ENCODE measurements around the gene PSMB8. TPM values are rescaled to one million over a fixed set of nuclear protein-coding genes. Genes with fewer than 3 reads are reported as not detected.
"Not testable (repeated sequence)": the region's sequence is repeated elsewhere in the genome, so short reads cannot be mapped to it uniquely, and the experiment has no call there.

The PSMB8 gene
- total RNA-seq, 2 donors from 2014 or later: 9.9 to 24.1 TPM

DNA sequence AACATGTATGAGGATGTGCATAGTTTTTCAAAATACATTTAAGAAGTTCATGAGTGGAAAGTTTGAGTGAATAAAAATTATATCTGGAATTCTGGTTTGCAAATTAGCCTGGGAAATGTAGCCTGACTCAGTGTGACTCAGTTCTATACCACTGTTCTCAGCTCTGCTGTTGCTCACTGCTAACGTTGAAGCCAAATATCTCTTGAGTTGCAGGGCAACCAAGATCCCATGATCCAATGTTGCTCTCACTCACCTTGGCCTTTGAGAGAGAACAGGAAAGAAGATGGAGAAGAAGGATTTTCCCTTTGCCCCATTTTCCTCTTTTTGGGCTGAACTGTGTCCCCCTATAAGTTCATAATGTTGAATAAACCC lies 39.0 kb upstream of the PSMB8 start:
- TF ChIP-seq, protein P1, sequence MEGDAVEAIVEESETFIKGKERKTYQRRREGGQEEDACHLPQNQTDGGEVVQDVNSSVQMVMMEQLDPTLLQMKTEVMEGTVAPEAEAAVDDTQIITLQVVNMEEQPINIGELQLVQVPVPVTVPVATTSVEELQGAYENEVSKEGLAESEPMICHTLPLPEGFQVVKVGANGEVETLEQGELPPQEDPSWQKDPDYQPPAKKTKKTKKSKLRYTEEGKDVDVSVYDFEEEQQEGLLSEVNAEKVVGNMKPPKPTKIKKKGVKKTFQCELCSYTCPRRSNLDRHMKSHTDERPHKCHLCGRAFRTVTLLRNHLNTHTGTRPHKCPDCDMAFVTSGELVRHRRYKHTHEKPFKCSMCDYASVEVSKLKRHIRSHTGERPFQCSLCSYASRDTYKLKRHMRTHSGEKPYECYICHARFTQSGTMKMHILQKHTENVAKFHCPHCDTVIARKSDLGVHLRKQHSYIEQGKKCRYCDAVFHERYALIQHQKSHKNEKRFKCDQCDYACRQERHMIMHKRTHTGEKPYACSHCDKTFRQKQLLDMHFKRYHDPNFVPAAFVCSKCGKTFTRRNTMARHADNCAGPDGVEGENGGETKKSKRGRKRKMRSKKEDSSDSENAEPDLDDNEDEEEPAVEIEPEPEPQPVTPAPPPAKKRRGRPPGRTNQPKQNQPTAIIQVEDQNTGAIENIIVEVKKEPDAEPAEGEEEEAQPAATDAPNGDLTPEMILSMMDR (IDR thresholded peaks at IDR 0.05): no peak
- no peak for TF ChIP-seq POLR2A (IDR thresholded peaks at IDR 0.05)
- peaks cover 9% of the 10 kb centered on the region for H3K4me1 ChIP-seq

DNA sequence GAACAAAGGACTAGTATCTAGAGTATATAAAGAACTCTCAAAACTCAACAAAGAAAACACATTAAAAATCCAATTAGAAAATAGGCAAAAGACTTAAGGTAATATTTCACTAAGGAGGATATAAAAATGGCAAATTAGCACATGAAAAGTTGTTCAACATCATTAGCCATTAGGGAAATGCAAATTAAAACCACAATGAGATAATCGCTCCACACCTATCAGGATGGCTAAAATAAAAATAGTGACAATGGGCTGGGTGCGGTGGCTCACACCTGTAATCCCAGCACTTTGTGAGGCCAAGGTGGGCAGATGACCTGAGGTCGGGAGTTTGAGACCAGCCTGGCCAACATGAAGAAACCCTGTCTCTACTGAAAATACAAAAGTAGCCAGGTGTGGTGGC lies 37.1 kb upstream of the PSMB8 start:
- not testable (repeated sequence) for H3K36me3 ChIP-seq (replicated peaks in 1 of 2; ENCODE audit: insufficient read depth in 1 of 2, low read depth in 2 of 2)

More for the DNA sequence above, 39.0 kb upstream of the PSMB8 start:
- H3K27me3 ChIP-seq: no peaks in the 10 kb centered on the region
- ATAC-seq (no peak), DNase-seq (no peak)
- WGBS, 2 donors: 18 to 59% methylated on average over 1 of the region's 1 CpG
- no peak overlapping the region for H3K4me3 ChIP-seq
- intact Hi-C loops (cut with DNase I): loop anchor here (10.0 kb wide), 1 partner anchor 102 kb away; no protein-coding TSS in a partner anchor
- H3K36me3 ChIP-seq (replicated peaks in 1 of 2; ENCODE audit: insufficient read depth in 1 of 2, low read depth in 2 of 2): no peaks in the 10 kb centered on the region
- no peaks in the 10 kb centered on the region for H3K9me3 ChIP-seq
- no peak overlapping the region for H3K27ac ChIP-seq

DNA sequence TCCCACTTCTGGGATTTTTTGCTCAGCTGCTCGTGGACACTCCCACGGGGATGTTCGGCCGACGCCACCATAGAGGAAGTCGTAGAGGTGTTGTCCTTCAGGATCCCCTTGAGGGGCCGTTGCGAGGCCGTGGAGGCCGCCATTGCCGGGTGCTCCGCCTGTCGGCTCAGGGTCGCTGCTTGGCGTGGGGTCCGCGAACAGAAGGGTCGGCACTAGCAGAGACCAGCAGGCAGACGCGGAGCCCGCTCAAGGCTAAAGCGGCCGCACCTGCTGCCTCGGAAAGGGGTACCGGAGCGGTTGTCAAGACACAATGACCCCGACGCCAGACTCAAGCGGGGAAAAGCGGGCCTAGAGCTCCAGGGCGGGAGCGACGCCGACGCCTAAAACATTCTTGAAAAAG lies 35.8 kb upstream of the PSMB8 start:
- H3K4me1 ChIP-seq: no peaks in the 10 kb centered on the region
- intact Hi-C loops (cut with DNase I): loop anchor here (10.0 kb wide), 1 partner anchor 105 kb away; no protein-coding TSS in a partner anchor
- DNase-seq (no peak), ATAC-seq (no peak)
- no peak overlapping the region for H3K4me3 ChIP-seq
- WGBS, 2 donors: 45 to 54% methylated on average over 34 to 35 of the region's 35 CpGs
- H3K27ac ChIP-seq: no peak overlapping the region
- TF ChIP-seq POLR2A (IDR thresholded peaks at IDR 0.05): no peak
- TF ChIP-seq, protein P1 (IDR thresholded peaks at IDR 0.05): no peak
- H3K9me3 ChIP-seq: no peaks in the 10 kb centered on the region
- H3K27me3 ChIP-seq: no peaks in the 10 kb centered on the region
- no peaks in the 10 kb centered on the region for H3K36me3 ChIP-seq (replicated peaks in 1 of 2; ENCODE audit: insufficient read depth in 1 of 2, low read depth in 2 of 2)

More for the DNA sequence above, 37.1 kb upstream of the PSMB8 start:
- H3K4me3 ChIP-seq, DNase-seq, H3K27ac ChIP-seq, H3K4me1 ChIP-seq, H3K9me3 ChIP-seq, ATAC-seq, H3K27me3 ChIP-seq: not testable (repeated sequence)
- 64 to 85% methylated on average over 3 of the region's 3 CpGs for WGBS, 2 donors
- intact Hi-C loops (cut with DNase I): loop anchor here (10.0 kb wide), 1 partner anchor 104 kb away; no protein-coding TSS in a partner anchor

DNA sequence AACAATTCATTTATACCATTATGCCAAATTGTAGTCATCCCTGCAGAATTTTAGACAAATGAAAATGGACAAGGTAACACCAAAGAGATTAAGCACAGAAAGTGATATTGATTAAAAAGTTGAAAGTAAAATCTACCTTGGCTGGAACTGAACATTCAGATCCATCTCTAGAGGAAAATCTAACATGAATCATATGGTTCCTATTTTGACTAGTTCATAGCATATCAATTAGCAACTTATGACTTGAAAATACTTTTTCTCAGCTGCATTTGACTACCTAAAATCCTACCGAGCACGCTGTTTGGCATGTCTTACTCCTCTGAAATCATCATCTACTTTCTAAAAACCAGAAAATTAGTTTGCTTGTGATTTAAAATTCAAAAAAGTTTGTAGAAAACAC lies 32.8 kb upstream of the PSMB8 start:
- no peak overlapping the region for H3K4me3 ChIP-seq
- H3K36me3 ChIP-seq (replicated peaks in 1 of 2; ENCODE audit: insufficient read depth in 1 of 2, low read depth in 2 of 2): no peaks in the 10 kb centered on the region
- DNase-seq: no peak
- no peaks in the 10 kb centered on the region for H3K9me3 ChIP-seq
- H3K27ac ChIP-seq: no peak overlapping the region
- no peaks in the 10 kb centered on the region for H3K27me3 ChIP-seq
- no peak for ATAC-seq
- 90 to 92% methylated on average over 2 of the region's 2 CpGs for WGBS, 2 donors
- no peaks in the 10 kb centered on the region for H3K4me1 ChIP-seq
- intact Hi-C loops (cut with DNase I): no loop called here
- no peak for TF ChIP-seq POLR2A (IDR thresholded peaks at IDR 0.05)
- TF ChIP-seq, protein P1 (IDR thresholded peaks at IDR 0.05): no peak

GRCh38 chr6:32873947-32874346 lies 30.1 kb upstream of the PSMB8 start:
- intact Hi-C loops (cut with DNase I): not testable (repeated sequence)

DNA sequence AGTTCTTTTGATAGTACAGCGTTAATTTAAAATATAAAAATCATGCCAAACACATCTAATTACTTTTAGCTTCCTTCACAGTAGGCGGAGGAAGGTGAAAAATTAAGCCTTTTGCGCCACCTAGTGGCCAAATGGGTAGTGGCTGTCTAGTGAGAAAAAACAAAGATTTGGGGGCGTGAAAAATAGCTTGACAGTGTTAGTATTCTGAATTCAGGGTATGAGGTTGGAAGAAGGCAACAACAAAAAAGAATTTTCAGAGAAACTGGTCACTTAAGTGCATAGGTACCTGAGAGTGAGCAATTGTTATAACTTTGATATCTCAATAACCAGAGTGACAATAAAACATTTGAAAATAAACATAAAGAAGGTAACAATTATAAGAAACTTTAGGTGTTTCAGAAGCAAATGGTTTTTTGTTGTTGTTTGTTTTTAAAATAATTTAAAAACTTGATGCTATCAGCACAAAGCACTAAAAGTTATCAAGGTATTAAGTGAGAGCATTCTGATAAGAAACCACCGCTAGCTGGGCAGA lies 24.5 kb upstream of the PSMB8 start:
- TF ChIP-seq, protein P1 (IDR thresholded peaks at IDR 0.05): peak; percentile 74 to 98 (median 93)
- TF ChIP-seq POLR2A (IDR thresholded peaks at IDR 0.05): no peak
- Histone ChIP-seq H3K36me3 (replicated peaks in 1 of 2; ENCODE audit: insufficient read depth in 1 of 2, low read depth in 2 of 2) (no peaks in the 10 kb centered on the region), H3K4me3 (no peak overlapping the region), H3K27ac (no peak overlapping the region), H3K9me3 (no peaks in the 10 kb centered on the region), H3K4me1 (no peaks in the 10 kb centered on the region), H3K27me3 (no peaks in the 10 kb centered on the region)
- ATAC-seq (peak; percentile 71), DNase-seq (peak; percentile 79 to 86 (median 84))
- 7% methylated on average over 5 of the region's 5 CpGs for WGBS, 2 donors
- intact Hi-C loops (cut with DNase I): loop anchor here (5.0 kb wide), 1 partner anchor 36 kb away; no protein-coding TSS in a partner anchor

More at GRCh38 chr6:32873947-32874346, 30.1 kb upstream of the PSMB8 start:
- not testable (repeated sequence) for H3K4me1 ChIP-seq; H3K9me3 ChIP-seq; H3K27me3 ChIP-seq; DNase-seq; H3K27ac ChIP-seq; H3K4me3 ChIP-seq; H3K36me3 ChIP-seq (replicated peaks in 1 of 2; ENCODE audit: insufficient read depth in 1 of 2, low read depth in 2 of 2); ATAC-seq
- WGBS, 2 donors: 19 to 60% methylated on average over 1 of the region's 1 CpG
